GM18508 (cell line): ENCODE results near the gene GSPT1.
"Not testable (repeated sequence)": the region's sequence is repeated elsewhere in the genome, so short reads cannot be mapped to it uniquely, and the experiment has no call there.

Source experiments
- ATAC-seq: cut with Tn5 transposase; IDR thresholded peaks from one replicate; pipeline ENCODE4 v1.9.1; 2021; ENCODE audit warnings: moderate number of reproducible peaks; ENCODE audit not compliant: insufficient read depth, unreplicated experiment

GSPT1 gene

GRCh38 chr16:11869353-11870228, 46.2 kb downstream of the GSPT1 start:
- ATAC-seq, result no peak

DNA sequence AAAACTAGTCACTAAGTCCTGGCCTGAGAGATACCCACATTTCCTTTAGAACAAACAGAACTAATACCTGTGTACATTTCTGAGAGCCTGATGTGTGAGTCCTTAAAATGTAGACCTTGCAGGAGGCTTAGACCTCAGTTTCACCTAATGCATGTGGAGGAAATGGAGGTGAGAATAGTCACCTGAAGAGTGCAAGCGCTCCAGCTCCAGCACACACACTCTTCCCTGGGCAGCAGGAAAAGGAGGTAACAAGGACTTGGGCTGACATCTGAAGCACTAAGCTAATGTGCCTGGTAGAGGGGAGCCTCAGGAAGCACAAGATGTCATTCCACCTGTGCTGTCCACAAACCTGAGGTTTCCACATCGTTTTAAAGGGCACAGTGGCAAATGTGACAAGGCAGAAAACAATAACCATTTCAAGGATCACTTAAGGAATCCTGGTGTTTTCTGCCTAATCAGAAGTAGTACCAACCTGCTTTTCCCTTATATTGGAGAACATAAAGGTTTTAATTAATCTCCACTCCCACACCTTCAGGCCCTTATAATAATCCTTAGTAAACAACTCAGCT, 47.3 kb downstream of the GSPT1 start:
- no peak for ATAC-seq

DNA sequence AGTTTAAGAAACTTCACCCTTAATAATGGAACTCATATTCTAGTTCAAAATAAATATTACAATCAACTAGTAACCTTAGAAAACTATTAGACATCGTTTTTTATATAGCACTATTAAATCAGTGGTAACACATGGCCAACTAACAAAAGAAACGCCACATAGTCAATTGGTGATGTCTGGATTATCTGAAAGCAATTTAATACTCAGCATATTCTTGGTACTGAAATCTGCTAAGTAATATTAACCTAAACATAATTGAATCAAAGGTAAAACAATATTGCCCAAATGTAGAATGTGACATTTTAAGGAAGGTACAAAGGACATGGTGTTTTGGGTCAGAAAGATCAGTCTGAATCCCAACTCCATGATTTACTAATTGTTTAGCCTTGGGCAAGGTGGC, 53.3 kb downstream of the GSPT1 start:
- ATAC-seq, result no peak

- ATAC-seq, result no peak
Measured at GRCh38 chr16:11857161-11857560, 58.6 kb downstream of the GSPT1 start.

DNA sequence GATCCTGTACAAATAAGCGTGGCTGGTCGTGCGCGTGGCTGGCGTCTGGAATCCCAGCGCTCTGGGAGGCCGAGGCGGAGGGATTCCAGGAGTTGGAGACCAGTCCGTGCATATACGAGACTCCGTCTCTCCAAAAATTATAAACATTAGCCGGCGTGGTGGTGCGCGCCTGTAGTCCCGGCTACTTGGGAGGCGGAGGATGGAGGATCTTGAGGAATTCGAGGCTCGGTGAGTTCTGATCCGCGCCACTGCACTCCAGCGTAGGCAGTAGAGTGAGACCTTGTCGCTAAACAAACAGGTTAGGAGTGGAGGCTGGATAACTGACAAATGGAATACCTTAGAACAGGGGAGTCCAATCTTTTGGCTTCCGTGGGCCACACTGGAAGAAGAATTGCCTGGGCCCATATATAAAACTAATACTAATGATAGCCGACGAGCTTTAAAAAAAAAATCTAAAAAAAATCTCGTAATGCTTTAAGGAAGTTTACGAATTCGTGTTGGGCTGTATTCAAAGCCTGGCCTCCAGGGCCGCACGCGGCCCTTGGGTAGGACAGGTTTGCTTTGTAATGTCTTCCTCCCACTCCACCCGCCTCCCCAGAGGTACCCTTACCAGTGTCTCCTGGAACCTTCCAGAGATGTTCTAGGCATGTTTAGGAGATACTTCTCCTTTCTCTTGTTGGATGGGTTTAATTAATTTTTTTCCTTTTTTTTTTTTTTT, 63.5 kb downstream of the GSPT1 start:
- ATAC-seq, result no peak

GRCh38 chr16:11851294-11852091, 64.3 kb downstream of the GSPT1 start, which contains the start of gene RSL1D1:
Gene RSL1D1 (minus strand): TSS chr16:11851542. CDS start chr16:11851512, 30 bp downstream.
- ATAC-seq, result peak; percentile 43

- ATAC-seq, result no peak
Measured at GRCh38 chr16:11848842-11849241, 66.9 kb downstream of the GSPT1 start.

DNA sequence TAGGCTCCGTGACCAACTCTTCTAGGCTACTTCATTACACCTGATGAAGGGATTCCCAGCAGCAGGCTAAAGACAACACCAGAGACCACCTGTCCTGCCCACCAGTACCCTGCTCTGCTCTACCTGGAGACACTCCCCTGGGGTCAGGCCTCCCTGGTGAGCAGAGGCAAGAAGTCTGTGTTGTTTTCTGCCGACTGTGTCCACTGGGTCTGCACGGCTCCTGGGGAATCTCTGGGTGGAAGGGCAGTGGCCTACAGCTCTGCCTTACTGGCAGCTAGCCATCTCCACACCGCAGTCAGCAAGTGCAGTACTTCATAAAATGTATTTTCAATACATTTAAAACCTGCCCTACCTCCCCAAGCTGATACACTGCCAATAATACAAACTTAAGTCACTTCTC, 71.3 kb downstream of the GSPT1 start:
- ATAC-seq, result no peak

DNA sequence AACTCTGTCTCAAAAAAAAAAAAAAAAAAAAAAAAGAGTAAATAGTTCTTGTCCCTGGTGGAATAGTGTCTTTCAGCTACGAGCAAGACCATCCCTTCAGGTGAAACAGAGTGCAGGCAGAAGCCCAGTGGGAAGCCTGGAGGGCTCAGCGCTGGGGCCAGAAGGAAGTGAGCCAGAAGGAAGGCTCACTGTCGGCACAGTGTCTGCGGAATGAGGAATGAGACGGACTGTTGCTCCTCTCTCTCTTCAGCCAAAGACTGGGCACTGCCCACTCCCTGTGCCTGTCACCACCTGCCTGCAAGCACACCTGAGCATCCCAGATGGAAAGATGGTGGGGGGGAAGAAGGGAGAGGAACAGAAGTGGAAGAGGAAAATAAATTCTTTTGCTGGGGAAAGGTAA, 71.9 kb downstream of the GSPT1 start:
- ATAC-seq, result no peak

DNA sequence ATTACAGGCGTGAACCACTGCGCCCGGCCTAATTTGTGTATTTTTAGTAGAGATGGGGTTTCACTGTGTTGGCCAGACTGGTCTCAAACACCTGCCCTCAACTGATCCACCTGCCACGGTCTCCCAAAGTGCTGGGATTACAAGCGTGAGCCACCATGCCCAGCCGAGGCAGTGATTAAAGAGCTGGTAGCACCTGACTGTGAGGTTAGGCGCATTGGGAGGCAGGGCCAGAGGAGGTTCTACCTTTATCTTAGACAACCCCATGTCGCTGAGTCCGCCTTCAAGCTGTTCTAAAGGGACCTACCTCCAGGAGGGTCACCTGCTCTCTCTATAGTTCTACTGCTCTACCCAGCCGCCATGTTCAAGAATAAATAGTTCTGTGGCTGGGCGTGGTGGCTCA, 72.5 kb downstream of the GSPT1 start:
- ATAC-seq, result no peak

- ATAC-seq, result no peak
Measured at GRCh38 chr16:11841026-11841425, 74.7 kb downstream of the GSPT1 start.

GRCh38 chr16:11836650-11837244, 79.0 kb downstream of the GSPT1 start:
- ATAC-seq, result no peak

GRCh38 chr16:11835891-11836649, 79.7 kb downstream of the GSPT1 start:
- no peak for ATAC-seq

- no peak for ATAC-seq
Measured at GRCh38 chr16:11835309-11835708, 80.4 kb downstream of the GSPT1 start.

DNA sequence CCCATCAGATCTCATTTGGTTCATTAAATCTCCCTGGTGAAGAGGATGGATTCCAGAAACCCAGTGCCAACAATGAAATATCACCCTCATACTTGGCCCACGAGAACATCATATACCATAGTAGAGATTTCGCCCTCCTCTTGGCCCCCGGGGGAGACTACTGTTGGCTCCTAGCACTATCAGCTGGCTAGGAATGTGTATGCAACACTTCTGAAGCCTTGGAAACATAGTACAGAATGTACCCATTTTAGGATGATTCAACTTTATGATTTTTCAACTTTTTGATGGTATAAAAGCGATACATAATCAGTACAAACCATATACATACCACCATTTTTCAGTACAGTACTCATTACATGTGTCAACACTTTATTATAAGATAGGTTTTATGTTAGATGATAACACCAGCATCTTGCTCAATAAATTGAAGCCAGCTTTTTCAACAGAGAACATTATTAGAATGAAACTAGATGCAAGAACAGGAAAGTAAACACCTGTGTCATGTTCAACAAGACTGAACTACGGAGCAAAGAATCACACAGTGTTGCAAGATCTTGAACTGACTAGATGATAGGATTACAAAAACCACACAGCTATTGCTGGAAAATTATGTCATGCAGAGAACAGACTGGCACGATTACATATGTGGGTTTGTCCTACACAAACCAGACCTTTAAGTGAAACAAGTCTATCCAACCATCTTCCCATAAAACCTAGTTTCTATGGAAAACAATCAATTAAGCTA, 81.6 kb downstream of the GSPT1 start:
- no peak for ATAC-seq

- ATAC-seq, result no peak
Measured at GRCh38 chr16:11828696-11829095, 87.1 kb downstream of the GSPT1 start.

DNA sequence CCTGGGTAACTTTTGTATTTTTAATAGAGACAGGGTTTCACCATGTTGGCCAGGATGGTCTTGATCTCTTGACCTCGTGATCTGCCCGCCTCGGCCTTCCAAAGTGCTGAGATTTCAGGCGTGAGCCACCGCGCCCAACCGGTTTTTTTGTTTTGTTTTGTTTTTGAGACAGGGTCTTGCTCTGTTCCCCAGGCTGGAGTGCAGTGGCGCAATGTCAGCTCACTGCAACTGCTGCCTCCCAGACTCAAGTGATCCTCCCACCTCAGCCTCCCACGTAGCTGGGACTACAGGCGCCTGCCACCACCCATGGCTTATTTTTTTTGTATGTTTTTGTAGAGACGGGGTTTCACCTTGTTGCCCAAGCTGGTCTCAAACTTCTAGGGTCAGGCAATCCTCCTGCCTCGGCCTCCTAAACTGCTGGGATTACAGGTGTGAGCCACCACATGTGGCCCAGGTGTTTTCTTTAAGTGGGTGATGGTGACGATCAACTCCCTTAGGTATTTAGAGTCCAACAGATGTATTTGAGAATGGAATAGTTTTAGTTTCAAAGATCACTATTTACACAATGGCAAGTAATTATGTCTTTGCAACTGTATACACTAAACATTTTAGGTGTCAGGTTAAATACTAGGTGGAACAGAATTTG, 90.1 kb downstream of the GSPT1 start:
- not testable (repeated sequence) for ATAC-seq

DNA sequence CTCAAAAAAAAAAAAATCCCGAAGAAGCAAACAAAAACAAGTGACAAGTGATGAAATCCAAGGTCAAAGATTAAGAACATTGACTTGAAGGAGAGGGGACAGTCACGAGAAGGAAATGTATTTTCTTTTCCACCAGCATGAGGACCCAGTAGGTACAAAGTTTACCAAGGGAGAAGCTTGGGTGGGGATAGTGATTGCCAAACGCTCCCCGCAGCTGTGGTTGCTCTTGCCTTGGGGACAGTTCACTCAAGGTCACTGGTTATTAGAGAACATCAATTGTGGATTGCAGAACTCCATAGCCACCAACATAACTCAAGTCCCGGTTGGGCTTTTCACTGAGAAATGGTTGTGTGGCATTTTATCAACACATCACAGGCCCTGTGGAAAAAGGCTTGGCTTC, 91.4 kb downstream of the GSPT1 start:
- no peak for ATAC-seq
